K562 (cell line): ENCODE data around the gene TCEAL5. TPM values are rescaled to one million over a fixed set of nuclear protein-coding genes. Genes with fewer than 3 reads are reported as not detected.

Source experiments
- CAMTA2 ChIP-seq: fragments of 250-450 bp; sonication (Bioruptor Pico); conservative IDR thresholded peaks from 2 replicates; pipeline ENCODE4 v1.5.1; 2022
- CTBP1 ChIP-seq: fragments of 450-650 bp; IDR thresholded peaks from 2 replicates; pipeline ENCODE4 v1.6.1; 2016; ENCODE audit warnings: borderline replicate concordance
- CTCFL ChIP-seq: IDR thresholded peaks from 2 replicates; pipeline ENCODE4 v1.6.1; 2011; ENCODE audit warnings: borderline replicate concordance, low read depth, mild to moderate bottlenecking, moderate library complexity, low read length; ENCODE audit not compliant: insufficient read depth, poor library complexity, severe bottlenecking
- FUS ChIP-seq: fragments of 200-400 bp; formaldehyde crosslinking; optimal IDR thresholded peaks from 2 replicates; pipeline ENCODE3; 2017; ENCODE audit warnings: low read depth, low read length
- GATAD2A ChIP-seq: fragments of 450-650 bp; IDR thresholded peaks from 2 replicates; pipeline ENCODE4 v1.6.1; 2017
- HNRNPK ChIP-seq: fragments of 200-400 bp; formaldehyde crosslinking; IDR thresholded peaks from one replicate; pipeline ENCODE4 v1.6.1; 2018; ENCODE audit warnings: mild to moderate bottlenecking, low read depth, low read length; ENCODE audit not compliant: poor library complexity, severe bottlenecking
- HNRNPL ChIP-seq: fragments of 200-400 bp; formaldehyde crosslinking; IDR thresholded peaks from 2 replicates; pipeline ENCODE4 v1.6.1; 2017; ENCODE audit warnings: low read depth, mild to moderate bottlenecking, low read length
- KDM1A ChIP-seq, 2 experiments: fragments of 450-650 bp; IDR thresholded peaks; 2 replicates each; pipeline ENCODE4 v1.6.1; 2016; ENCODE audit warnings: mild to moderate bottlenecking in 2 of 2
- LARP7 ChIP-seq: fragments of 450-650 bp; IDR thresholded peaks from 2 replicates; pipeline ENCODE4 v1.6.1; 2016
- MCM5 ChIP-seq: fragments of 450-650 bp; IDR thresholded peaks from 2 replicates; pipeline ENCODE4 v1.6.1; 2016; ENCODE audit warnings: low read depth
- MTA2 ChIP-seq: fragments of 450-650 bp; IDR thresholded peaks from 2 replicates; pipeline ENCODE4 v1.6.1; 2016; ENCODE audit warnings: low read depth
- NCOA6 ChIP-seq: fragments of 450-650 bp; IDR thresholded peaks from 2 replicates; pipeline ENCODE4 v1.6.1; 2017; ENCODE audit warnings: mild to moderate bottlenecking
- RUNX1 ChIP-seq: sonication (generic); IDR thresholded peaks from 2 replicates; pipeline ENCODE4 v1.6.1; 2016; ENCODE audit warnings: antibody characterized with exemption, low read depth
- SMARCB1 ChIP-seq: IDR thresholded peaks from 2 replicates; pipeline ENCODE4 v1.6.1; 2011; ENCODE audit warnings: improper control_type of control experiment, low read depth; ENCODE audit not compliant: insufficient read length
- SMARCE1 ChIP-seq: fragments of 450-650 bp; IDR thresholded peaks from 2 replicates; pipeline ENCODE4 v1.7.1; 2016; ENCODE audit warnings: mild to moderate bottlenecking
- SREBF2 ChIP-seq: sonication (generic); formaldehyde crosslinking; IDR thresholded peaks from 2 replicates; pipeline ENCODE4 v1.4.0; 2020; ENCODE audit warnings: mild to moderate bottlenecking, missing genetic modification reagents
- SRSF3 ChIP-seq: fragments of 200-400 bp; formaldehyde crosslinking; IDR thresholded peaks from 2 replicates; pipeline ENCODE4 v1.6.1; 2016; ENCODE audit warnings: mild to moderate bottlenecking, low read length, moderate library complexity; ENCODE audit not compliant: insufficient read depth
- STAG1 ChIP-seq: sonication (generic); formaldehyde crosslinking; IDR thresholded peaks from 2 replicates; pipeline ENCODE4 v1.5.0; 2020; ENCODE audit warnings: missing genetic modification reagents, borderline replicate concordance
- TFAP4 ChIP-seq: sonication (generic); formaldehyde crosslinking; IDR thresholded peaks from 2 replicates; pipeline ENCODE4 v1.8.0; 2022; ENCODE audit warnings: missing genetic modification reagents, mild to moderate bottlenecking, moderate library complexity, borderline replicate concordance
- ZNF124 ChIP-seq: sonication (generic); formaldehyde crosslinking; IDR thresholded peaks from 2 replicates; pipeline ENCODE4 v1.8.1; 2022; ENCODE audit warnings: missing genetic modification reagents
- ZNF174 ChIP-seq: fragments of 250-450 bp; sonication (Bioruptor Pico); IDR thresholded peaks from 2 replicates; pipeline ENCODE4 v1.4.0; 2020; ENCODE audit warnings: mild to moderate bottlenecking
- ZNF311 ChIP-seq: fragments of 250-450 bp; sonication (Bioruptor Pico); IDR thresholded peaks from 2 replicates; pipeline ENCODE4 v1.4.0; 2020; ENCODE audit warnings: mild to moderate bottlenecking, moderate library complexity
- ZNF668 ChIP-seq: fragments of 250-450 bp; sonication (Bioruptor Pico); IDR thresholded peaks from 2 replicates; pipeline ENCODE4 v1.8.0; 2022; ENCODE audit warnings: mild to moderate bottlenecking, inconsistent platforms
- ZNF780A ChIP-seq: fragments of 250-450 bp; sonication (Bioruptor Pico); IDR thresholded peaks from 2 replicates; pipeline ENCODE4 v1.5.0; 2021; ENCODE audit warnings: mild to moderate bottlenecking
- ZNF79 ChIP-seq: fragments of 250-450 bp; sonication (Bioruptor Pico); IDR thresholded peaks from 2 replicates; pipeline ENCODE4 v1.4.0; 2020; ENCODE audit warnings: low read depth, mild to moderate bottlenecking, moderate library complexity
- polyA plus RNA-seq, 8 experiments: library from polyadenylated mRNA; depleted of rRNA in 4 of 8; stranded (reverse) in 5 of 8; unstranded in 3 of 8; fragments of >200 nt; fragmentation: Nextera tagmentation in 2 of 8; fragmentation: Illumina TruSeq in 1 of 8; extraction: Ambion mirVana in 2 of 8; extraction: Trizol in 1 of 8; gene quantifications; 2 replicates each; pipeline versions ENCODE4 v1.2.1 to v1.2.3, GENCODE V29; 2011 to 2014; ENCODE audit warnings: inconsistent platforms in 1 of 8, missing spikeins in 1 of 8
- total RNA-seq, 7 experiments: library from RNA; depleted of rRNA in 6 of 7; stranded (reverse); fragments of >200 nt in 6 of 7; fragmentation: Illumina TruSeq in 2 of 7; extraction: Trizol in 2 of 7; gene quantifications; 2 replicates each; pipeline versions ENCODE4 v1.2.1 to v1.2.3, GENCODE V29; 2011 to 2021; ENCODE audit warnings: low replicate concordance in 1 of 7
- TF ChIP-seq, protein P1 (sequence below): fragments of 250-450 bp; sonication (Bioruptor Pico); IDR thresholded peaks from 2 replicates; pipeline ENCODE4 v1.5.0; 2020; ENCODE audit warnings: mild to moderate bottlenecking, borderline replicate concordance

TCEAL5 gene
- total and polyA plus RNA-seq, 9 of the 15 experiments (the other 6 are each of a cell fraction or from before 2014, with no cell fraction given), result 0.10 to 0.18 TPM; not detected in 7

DNA sequence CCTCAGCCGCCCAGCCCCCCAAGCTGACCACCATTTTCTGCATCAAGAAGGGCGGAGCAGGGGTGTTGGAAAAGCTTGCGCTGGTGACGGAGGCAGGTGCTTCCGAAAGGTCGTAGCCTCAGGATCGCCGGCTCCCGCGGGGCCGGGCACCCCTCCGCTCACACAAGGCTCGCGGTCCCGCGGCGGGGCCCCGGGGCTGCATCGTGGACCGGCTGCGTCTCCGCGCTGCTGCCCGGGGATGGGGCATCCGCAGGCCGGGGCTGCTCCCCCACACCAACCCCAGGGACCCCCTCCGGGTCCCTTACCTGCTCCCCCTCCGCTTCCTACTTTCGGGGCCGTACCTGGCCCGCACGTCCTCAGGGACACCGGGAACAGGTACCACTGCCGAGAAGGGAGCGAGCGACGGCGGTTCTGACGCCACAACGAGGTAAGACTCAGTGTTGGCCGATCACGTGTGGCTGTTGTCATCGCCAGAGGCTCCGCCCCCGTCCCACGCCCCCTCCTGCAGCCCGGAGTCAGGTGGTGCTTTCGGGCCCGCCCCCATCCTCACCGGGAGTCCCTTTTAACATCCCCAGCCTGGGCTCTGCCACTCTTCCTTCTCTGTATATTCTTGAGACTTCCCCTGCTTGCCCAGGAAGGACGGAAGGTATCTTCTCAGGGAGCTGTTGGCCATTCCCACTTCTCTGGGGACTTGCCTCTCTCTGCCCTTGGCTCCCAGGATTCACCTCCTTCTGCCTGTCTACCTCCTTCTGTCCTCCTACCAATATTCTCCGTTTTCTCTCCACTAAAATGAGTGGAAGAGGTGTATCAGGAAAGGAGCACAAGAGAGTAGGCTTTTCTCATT, 34.2 kb upstream of the TCEAL5 start, which contains the start of gene BEX2 (continued):
- TF ChIP-seq, protein P1, sequence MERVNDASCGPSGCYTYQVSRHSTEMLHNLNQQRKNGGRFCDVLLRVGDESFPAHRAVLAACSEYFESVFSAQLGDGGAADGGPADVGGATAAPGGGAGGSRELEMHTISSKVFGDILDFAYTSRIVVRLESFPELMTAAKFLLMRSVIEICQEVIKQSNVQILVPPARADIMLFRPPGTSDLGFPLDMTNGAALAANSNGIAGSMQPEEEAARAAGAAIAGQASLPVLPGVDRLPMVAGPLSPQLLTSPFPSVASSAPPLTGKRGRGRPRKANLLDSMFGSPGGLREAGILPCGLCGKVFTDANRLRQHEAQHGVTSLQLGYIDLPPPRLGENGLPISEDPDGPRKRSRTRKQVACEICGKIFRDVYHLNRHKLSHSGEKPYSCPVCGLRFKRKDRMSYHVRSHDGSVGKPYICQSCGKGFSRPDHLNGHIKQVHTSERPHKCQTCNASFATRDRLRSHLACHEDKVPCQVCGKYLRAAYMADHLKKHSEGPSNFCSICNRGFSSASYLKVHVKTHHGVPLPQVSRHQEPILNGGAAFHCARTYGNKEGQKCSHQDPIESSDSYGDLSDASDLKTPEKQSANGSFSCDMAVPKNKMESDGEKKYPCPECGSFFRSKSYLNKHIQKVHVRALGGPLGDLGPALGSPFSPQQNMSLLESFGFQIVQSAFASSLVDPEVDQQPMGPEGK (CRISPR knock-in tag), result no peak
- TF ChIP-seq FUS (no peak), GATAD2A (no peak), CAMTA2 (no peak), ZNF668 (CRISPR knock-in tag) (no peak), SMARCE1 (no peak), CTCFL (no peak), HNRNPK (no peak), ZNF780A (CRISPR knock-in tag) (no peak), TFAP4 (CRISPR knock-in tag) (peak; percentile 10; the same call in 1 of the 2 replicates), NCOA6 (no peak), RUNX1 (no peak), ZNF79 (no peak), CTBP1 (no peak), SMARCB1 (no peak), MCM5 (no peak), MTA2 (no peak), HNRNPL (no peak), STAG1 (no peak), LARP7 (no peak), SRSF3 (no peak), SREBF2 (CRISPR knock-in tag) (no peak), KDM1A (IDR thresholded peaks at IDR 0.05) (no peak), ZNF124 (CRISPR knock-in tag) (no peak), ZNF174 (CRISPR knock-in tag) (no peak), ZNF311 (no peak)
